Suprapubic skin (tissue), 4 donors: ENCODE results near the gene PCGF1. TPM values are rescaled to one million over a fixed set of nuclear protein-coding genes. Genes with fewer than 3 reads are reported as not detected.

ENCODE experiments used
- DNase-seq, 2 donors: peaks; one replicate each; pipeline ENCODE4 v3.0.0-alpha.2; 2019; ENCODE audit warnings: low spot score in 2 of 2
- H3K27ac ChIP-seq: fragments of 200-600 bp; sonication (generic); one replicate; pipeline ENCODE4 v1.5.1; 2019
- H3K27me3 ChIP-seq: fragments of 200-600 bp; sonication (generic); one replicate; pipeline ENCODE4 v1.5.1; 2019
- H3K36me3 ChIP-seq: fragments of 200-600 bp; sonication (generic); one replicate; pipeline ENCODE4 v1.5.1; 2019
- H3K4me1 ChIP-seq: fragments of 200-600 bp; sonication (generic); one replicate; pipeline ENCODE4 v1.5.1; 2019
- H3K4me3 ChIP-seq: fragments of 200-600 bp; sonication (generic); one replicate; pipeline ENCODE4 v1.5.1; 2019; ENCODE audit warnings: mild to moderate bottlenecking
- H3K9me3 ChIP-seq: fragments of 200-600 bp; sonication (generic); one replicate; pipeline ENCODE4 v1.5.1; 2019
- EP300 ChIP-seq: sonication (generic); formaldehyde crosslinking; IDR thresholded peaks from one replicate; pipeline ENCODE4 v1.6.1; 2017; ENCODE audit warnings: antibody characterized with exemption
- POLR2A ChIP-seq, 2 donors: fragments of 450-650 bp; IDR thresholded peaks; one replicate each; pipeline ENCODE4 v1.6.1; 2017; ENCODE audit warnings: antibody characterized with exemption in 2 of 2, mild to moderate bottlenecking in 2 of 2, moderate library complexity in 2 of 2
- POLR2AphosphoS5 ChIP-seq, 3 donors: sonication (generic); formaldehyde crosslinking; IDR thresholded peaks; one replicate each; pipeline ENCODE4 v1.6.1; 2017; ENCODE audit warnings: antibody characterized with exemption in 3 of 3
- WGBS: methylation state at CpG from one replicate; pipeline ENCODE4 v1.1.5; 2018; 5-methylcytosine and 5-hydroxymethylcytosine counted together
- total RNA-seq, 4 donors: library from RNA; depleted of rRNA; stranded (reverse); fragments of >200 nt; gene quantifications; one replicate each; pipeline ENCODE4 v1.1.0, GENCODE V29; 2016
- TF ChIP-seq, protein P1 (sequence below), 2 donors: fragments of 200-600 bp in 1 of 2; fragments of 450-650 bp in 1 of 2; sonication (generic) in 1 of 2; IDR thresholded peaks; one replicate each; pipeline ENCODE4 v1.5.1; 2016 to 2019; ENCODE audit warnings: antibody characterized with exemption in 2 of 2, mild to moderate bottlenecking in 1 of 2, moderate library complexity in 1 of 2

PCGF1 gene
- total RNA-seq, 4 donors from 2014 or later = 15.6 to 77.0 (median 19.7) TPM

DNA sequence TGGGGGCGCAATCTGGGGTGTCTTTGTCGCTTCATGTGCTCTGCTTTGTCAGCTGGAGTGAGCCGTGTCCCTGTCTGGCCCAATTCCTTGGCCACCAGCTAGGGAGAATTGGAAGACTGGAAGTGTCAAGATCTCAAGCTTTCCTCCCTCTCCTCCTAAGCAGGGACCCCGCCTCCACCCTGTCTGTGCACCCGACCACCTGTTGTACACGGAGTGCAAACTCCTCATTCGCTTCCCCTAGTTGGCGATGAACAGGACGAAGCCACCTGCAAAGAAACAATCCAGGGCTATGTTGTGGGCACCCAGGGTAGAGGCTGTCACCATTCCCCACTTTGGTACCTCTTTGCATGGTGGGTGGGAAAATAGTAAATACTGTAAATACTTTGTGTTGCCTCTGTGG lies 20.2 kb upstream of the PCGF1 start:
- WGBS = 98% methylated on average over 9 of the region's 9 CpGs
- no peak for DNase-seq
- Histone ChIP-seq H3K9me3 (no peaks in the 10 kb centered on the region), H3K4me3 (no peak overlapping the region), H3K27me3 (no peaks in the 10 kb centered on the region), H3K36me3 (peaks cover 34% of the 10 kb centered on the region), H3K4me1 (peaks cover 35% of the 10 kb centered on the region), H3K27ac (no peak overlapping the region)
- TF ChIP-seq, protein P1, sequence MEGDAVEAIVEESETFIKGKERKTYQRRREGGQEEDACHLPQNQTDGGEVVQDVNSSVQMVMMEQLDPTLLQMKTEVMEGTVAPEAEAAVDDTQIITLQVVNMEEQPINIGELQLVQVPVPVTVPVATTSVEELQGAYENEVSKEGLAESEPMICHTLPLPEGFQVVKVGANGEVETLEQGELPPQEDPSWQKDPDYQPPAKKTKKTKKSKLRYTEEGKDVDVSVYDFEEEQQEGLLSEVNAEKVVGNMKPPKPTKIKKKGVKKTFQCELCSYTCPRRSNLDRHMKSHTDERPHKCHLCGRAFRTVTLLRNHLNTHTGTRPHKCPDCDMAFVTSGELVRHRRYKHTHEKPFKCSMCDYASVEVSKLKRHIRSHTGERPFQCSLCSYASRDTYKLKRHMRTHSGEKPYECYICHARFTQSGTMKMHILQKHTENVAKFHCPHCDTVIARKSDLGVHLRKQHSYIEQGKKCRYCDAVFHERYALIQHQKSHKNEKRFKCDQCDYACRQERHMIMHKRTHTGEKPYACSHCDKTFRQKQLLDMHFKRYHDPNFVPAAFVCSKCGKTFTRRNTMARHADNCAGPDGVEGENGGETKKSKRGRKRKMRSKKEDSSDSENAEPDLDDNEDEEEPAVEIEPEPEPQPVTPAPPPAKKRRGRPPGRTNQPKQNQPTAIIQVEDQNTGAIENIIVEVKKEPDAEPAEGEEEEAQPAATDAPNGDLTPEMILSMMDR (IDR thresholded peaks at IDR 0.05) = no peak
- TF ChIP-seq POLR2A (IDR thresholded peaks at IDR 0.05) (no peak), EP300 (no peak), POLR2AphosphoS5 (IDR thresholded peaks at IDR 0.05) (no peak)

DNA sequence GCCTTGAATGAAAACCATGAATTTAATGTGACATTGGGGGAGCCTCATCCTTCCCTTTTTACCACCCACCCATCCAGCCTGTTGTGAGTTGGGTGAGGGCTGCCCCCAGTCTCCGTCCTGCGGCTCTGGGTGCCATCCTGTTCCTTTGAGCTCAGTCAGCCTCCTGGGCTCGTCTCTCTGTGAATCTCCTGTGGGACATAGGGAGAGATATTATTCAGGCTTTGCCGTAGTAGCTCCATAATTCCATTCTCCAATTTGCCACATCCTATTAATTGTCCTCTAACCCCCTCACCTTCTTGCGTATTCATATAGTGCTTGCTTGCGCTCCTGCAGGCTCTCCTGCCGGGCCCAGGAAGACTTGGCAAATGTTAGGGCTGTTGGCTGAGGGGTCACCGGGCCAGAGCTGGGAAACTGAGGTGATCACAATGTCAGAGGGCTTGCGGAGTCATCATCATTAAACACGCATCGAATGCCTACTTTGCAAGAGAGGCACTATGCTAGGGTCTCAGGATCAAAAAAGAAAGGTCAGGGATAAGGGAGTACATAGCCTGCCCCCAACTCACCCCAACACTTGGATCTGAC lies 19.2 kb upstream of the PCGF1 start:
- Histone ChIP-seq H3K4me3 (no peak overlapping the region), H3K36me3 (peaks cover 29% of the 10 kb centered on the region), H3K27ac (no peak overlapping the region), H3K27me3 (no peaks in the 10 kb centered on the region), H3K9me3 (no peaks in the 10 kb centered on the region), H3K4me1 (peaks cover 35% of the 10 kb centered on the region)
- WGBS = 97% methylated on average over 11 of the region's 11 CpGs
- DNase-seq = no peak
- TF ChIP-seq EP300 = no peak
- TF ChIP-seq, protein P1 (IDR thresholded peaks at IDR 0.05) = no peak
- TF ChIP-seq POLR2AphosphoS5 (IDR thresholded peaks at IDR 0.05) = no peak
- TF ChIP-seq POLR2A (IDR thresholded peaks at IDR 0.05) = no peak

DNA sequence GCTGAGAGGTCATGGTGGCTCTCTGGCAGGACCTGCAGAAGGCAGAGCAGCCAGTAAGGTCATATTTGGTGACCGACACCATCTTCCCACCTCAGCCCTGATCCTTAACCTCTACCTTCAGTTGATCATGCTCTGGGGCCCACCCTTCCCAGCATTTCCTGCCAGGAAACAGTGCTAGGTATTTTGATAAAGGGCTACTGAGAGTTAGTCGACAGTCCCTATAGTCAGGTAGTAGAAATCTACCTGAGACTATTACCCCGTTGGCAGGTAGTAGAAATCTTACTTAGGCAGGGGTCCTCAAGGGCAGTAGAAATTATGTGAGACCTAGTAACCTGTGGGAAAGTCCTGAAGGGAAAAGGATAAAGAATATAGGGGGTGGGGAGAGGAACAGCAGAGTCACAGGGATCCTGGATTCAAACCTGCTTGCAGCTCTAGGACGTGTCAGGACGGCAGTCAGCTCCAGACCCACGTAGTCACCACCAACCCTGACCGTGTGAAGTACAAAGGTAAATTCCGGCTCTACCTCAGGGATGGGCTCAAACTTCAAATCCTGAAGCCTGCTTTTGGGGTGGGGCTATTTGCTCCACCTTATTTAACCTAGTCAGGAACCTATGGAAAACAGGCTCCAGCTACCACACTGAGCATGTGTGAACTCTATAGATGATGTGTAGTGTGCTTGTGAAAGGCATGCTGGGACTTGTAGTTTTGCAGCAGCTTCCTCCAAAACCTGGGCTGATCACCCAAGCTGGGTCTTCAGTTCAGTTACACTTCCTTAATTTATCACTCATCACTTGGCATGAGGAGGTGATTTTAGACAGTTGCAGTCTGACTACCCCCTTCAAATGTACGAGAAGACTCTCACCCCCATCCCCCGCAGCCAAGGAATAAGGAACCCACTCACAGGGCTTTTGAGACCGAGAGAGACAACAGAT lies 18.5 kb upstream of the PCGF1 start, which contains the start of gene DQX1:
Gene DQX1 (minus strand): TSS at position 515 of the 932 bp plus-strand sequence. CDS start 502 bp downstream, at position 13.
- peaks cover under 1% of the 10 kb centered on the region for H3K27me3 ChIP-seq
- H3K9me3 ChIP-seq = no peaks in the 10 kb centered on the region
- no peak for DNase-seq
- H3K4me1 ChIP-seq = peaks cover 28% of the 10 kb centered on the region
- peaks cover 29% of the 10 kb centered on the region for H3K36me3 ChIP-seq
- H3K27ac ChIP-seq = no peak within 1 kb of the TSS
- TF ChIP-seq POLR2AphosphoS5 (IDR thresholded peaks at IDR 0.05) = no peak
- no peak for TF ChIP-seq EP300
- TF ChIP-seq POLR2A (IDR thresholded peaks at IDR 0.05) = no peak
- TF ChIP-seq, protein P1 (IDR thresholded peaks at IDR 0.05) = no peak
- H3K4me3 ChIP-seq = no peak within 1 kb of the TSS
- WGBS = 68% methylated on average over 9 of the region's 11 CpGs

DNA sequence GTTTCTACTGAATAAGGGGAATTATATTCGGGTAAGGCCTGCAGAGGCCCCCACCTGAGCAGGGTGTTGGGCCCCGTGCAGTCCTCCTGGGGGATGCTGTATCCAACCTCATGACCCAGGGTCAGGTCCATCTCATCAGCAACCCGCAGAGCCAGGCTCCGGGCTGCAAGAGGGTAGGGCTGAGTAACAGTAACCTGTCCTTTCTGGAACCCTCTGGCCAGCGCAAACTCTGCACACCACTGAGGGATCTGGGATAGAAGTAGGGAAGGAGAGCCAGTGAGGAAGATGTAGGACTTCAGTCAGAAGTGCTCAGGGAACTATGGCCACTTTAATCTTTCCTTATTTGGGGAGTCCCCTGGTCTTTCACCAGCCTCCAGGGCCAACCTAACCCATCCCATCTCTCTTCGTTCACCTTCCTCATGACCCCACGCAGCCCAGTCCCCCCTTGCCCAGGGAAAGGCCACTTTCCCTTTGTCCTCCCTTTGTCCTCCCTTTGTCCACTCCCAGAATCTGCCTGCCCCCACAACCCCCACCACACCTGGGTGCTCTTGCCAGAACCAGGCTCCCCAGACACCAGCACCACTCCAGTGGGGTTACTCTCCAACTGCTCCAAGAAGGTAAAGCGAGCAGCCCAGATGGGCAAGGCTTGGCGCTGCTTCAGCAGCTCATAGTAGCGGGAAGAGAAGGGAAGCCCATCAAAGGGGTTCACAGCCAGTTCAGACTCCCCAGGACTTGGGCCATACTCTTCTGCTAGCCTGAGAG lies 17.6 kb upstream of the PCGF1 start:
- H3K27ac ChIP-seq = no peak overlapping the region
- no peaks in the 10 kb centered on the region for H3K9me3 ChIP-seq
- 96% methylated on average over 10 of the region's 10 CpGs for WGBS
- TF ChIP-seq EP300 (no peak), POLR2AphosphoS5 (IDR thresholded peaks at IDR 0.05) (no peak), POLR2A (IDR thresholded peaks at IDR 0.05) (no peak)
- TF ChIP-seq, protein P1 (IDR thresholded peaks at IDR 0.05) = no peak
- no peak overlapping the region for H3K4me3 ChIP-seq
- H3K36me3 ChIP-seq = peaks cover 29% of the 10 kb centered on the region
- peaks cover 9% of the 10 kb centered on the region for H3K27me3 ChIP-seq
- DNase-seq = no peak
- peaks cover 21% of the 10 kb centered on the region for H3K4me1 ChIP-seq
